Stimulated activated CD4-positive, alpha-beta T cell treated with anti-CD3 and anti-CD28 coated beads, Interleukin-4, amount 100 ng/mL, for 1 hour (primary cell): Measurements from ENCODE around the gene PLCB1.

Experiments
- DNase-seq: peaks from one replicate; pipeline ENCODE4 v3.0.0-alpha.2; 2020

PLCB1 gene

GRCh38 chr20:8161264-8162071 is 29.4 kb downstream of the PLCB1 start:
- DNase-seq = no peak

- no peak for DNase-seq
Observed at GRCh38 chr20:8162610-8163009, 30.5 kb downstream of the PLCB1 start.

DNA sequence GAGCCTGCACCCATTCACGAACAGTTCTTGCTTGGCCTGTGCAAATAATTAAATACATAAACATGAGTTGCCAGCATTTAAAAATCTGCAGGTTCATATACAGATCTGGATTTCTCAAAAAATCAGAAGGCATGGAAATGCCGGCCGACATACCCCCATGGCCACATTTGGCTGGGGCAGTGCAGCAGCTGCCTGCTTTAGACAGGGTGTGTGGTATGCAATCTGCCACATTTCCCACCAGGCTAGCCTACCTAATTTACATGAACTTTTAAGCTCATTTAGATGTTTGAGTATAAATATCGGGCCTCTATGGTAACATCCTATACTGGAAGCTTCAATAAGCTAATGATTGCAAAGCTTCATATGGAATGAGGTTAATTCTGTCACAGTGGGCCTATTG is 31.5 kb downstream of the PLCB1 start:
- no peak for DNase-seq

DNA sequence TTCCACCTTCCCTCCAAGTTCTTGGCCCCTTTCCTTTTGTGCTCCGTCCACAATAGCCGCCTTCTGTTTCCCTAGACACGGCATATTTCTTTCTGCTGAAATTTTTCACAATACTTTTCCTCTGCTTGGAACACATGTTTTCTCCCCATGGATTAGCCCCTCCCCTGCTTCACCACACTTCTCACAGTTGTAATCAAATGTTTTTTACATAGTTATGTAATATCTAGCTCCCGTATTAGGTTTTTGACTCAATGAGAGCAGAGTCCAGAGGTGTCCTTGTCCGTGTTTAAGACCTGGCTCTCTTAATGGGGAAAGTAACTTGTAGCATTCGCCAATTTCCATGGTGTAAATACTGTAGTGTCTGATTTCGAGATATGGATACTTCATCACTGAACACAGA is 34.7 kb downstream of the PLCB1 start:
- DNase-seq = no peak

GRCh38 chr20:8168785-8169288 is 36.8 kb downstream of the PLCB1 start:
- no peak for DNase-seq

- no peak for DNase-seq
Observed at GRCh38 chr20:8170921-8171320, 38.9 kb downstream of the PLCB1 start.

DNA sequence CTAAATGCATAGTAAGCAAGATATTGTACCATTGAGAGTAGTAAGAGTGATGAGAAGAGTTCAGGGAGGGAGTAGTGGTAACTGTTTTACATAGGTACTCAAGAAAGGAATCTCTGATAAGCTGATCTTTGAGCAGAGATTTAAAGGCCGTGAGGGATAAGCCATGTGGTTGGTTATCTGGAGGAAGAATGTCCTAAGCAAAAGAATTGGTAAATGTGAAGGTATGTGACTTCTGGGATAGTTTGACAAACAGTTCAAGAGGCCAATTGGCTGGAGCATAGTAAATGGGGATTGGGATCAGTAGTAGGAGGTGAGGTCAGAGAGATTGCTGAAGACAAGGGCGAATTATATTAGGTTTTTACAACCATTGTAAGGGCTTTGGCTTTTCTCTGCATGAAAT is 40.1 kb downstream of the PLCB1 start:
- DNase-seq = no peak

GRCh38 chr20:8175741-8176675 is 43.9 kb downstream of the PLCB1 start:
- no peak for DNase-seq

DNA sequence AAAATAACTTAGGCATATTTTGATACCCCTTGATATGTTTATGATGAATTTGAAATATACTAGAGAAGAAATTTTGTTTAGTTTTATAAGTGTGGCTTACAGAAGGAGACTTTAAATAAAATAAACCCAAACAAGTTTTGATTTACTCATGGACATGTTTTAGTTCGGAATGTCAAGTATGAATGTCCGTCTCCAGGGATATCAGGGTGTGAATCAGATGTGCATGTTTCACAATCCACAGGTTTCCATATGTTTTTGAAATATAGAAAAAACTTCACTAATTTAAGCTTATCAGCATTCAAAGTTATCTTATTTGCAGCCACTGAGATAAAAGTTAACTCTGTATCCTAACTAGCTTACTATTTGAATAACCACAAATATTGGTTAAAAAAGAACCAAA is 51.5 kb downstream of the PLCB1 start:
- DNase-seq = no peak

- DNase-seq = no peak
Observed at GRCh38 chr20:8187740-8188139, 55.7 kb downstream of the PLCB1 start.

GRCh38 chr20:8190043-8190880 is 58.2 kb downstream of the PLCB1 start:
- DNase-seq = no peak

DNA sequence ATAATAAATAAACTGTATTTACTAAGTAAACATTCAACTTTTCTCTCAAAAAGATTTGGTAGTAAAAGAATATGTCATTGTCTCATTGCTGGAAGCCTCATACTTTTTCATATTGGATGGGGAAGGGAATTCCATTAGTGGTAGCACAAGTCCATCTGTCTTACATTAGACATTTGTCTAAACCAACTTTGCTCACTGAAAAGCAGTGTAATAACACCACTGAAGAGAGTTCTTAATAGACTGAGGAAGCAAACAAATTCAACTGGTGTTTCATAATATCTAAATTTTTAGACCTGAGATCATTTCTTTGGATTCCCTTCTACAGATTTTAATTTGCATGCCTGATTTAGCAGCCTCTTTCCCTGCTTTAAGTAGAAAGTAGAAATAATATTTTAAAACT is 62.7 kb downstream of the PLCB1 start:
- DNase-seq = no peak

- no peak for DNase-seq
Observed at GRCh38 chr20:8196096-8196495, 64.0 kb downstream of the PLCB1 start.

DNA sequence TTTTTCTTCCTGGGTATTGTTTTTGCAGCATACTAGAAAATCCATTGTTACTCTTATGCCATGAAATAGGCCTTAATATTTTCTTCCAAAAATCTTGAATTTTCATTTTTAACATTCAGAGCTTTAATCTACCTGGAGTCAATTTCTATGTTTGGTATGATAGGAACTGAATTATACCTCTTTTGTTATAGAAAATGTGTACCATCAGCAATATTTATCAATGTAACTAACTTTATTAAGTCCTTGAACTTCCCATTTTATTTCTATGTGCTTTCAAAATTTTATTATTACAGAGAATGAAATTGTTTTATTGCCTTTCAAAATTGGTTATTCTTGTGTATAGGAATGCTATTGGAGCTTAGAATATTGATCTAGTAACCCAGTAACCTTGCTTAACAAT is 68.2 kb downstream of the PLCB1 start:
- no peak for DNase-seq

GRCh38 chr20:8203366-8203765 is 71.3 kb downstream of the PLCB1 start:
- DNase-seq = no peak

GRCh38 chr20:8205996-8206395 is 73.9 kb downstream of the PLCB1 start:
- DNase-seq = no peak

- DNase-seq = no peak
Observed at GRCh38 chr20:8208226-8208625, 76.2 kb downstream of the PLCB1 start.

GRCh38 chr20:8209061-8209460 is 77.0 kb downstream of the PLCB1 start:
- no peak for DNase-seq

GRCh38 chr20:8210749-8211148 is 78.7 kb downstream of the PLCB1 start:
- no peak for DNase-seq

DNA sequence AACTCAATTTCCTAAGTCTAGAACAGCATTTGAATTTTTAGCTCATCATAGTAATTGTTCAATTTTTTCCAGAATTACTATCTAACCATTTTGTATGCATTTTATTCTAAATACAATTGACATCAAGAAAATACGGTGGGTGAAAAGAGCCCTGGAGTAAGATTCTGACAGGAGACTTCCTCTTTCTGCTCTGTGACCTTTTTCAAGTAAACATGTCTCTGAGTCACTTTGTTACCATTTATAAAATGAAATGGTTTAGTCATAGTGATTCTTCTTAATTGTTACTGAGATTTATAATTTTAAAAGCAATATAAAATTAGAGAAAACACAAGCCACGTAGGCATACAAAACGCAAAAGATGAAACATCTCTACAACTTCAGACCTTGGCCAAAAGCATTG is 80.2 kb downstream of the PLCB1 start:
- no peak for DNase-seq

GRCh38 chr20:8213270-8213669 is 81.2 kb downstream of the PLCB1 start:
- no peak for DNase-seq

GRCh38 chr20:8213831-8214587 is 81.9 kb downstream of the PLCB1 start:
- no peak for DNase-seq
